SH-SY5Y (cell line): Measurements from ENCODE around the gene WDR81.

ENCODE experiments used
- GATA2 ChIP-seq: IDR thresholded peaks from 2 replicates; pipeline ENCODE4 v1.6.1; 2011; ENCODE audit warnings: mild to moderate bottlenecking, low read depth, low read length
- GATA3 ChIP-seq: IDR thresholded peaks from 2 replicates; pipeline ENCODE4 v1.6.1; 2011; ENCODE audit warnings: low read depth, mild to moderate bottlenecking, low read length, moderate library complexity

DNA sequence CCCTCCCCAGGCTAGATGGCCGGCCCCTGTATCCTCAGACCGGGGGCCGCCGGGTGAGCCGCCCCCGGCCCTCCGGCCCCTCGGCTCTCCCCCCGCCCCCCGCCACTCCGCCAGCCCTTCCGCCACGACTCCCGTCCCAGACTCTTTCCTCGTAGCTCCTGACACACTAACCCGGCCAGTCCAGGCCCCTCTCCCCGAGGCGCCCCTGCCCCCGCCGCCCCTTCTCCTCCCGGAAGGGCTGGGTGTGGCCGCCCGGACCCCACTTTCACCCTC is 8.8 kb upstream of the WDR81 start:
- TF ChIP-seq GATA2, result no peak
- no peak for TF ChIP-seq GATA3
